GM12878 (cell line): ENCODE data around the gene LARP4. TPM values are rescaled to one million over a fixed set of nuclear protein-coding genes. Genes with fewer than 3 reads are reported as not detected.
A peak's percentile ranks its signal among the peaks of the same experiment; 100 is the strongest.

Experiments used
- BCLAF1 ChIP-seq: fragments of 450-650 bp; IDR thresholded peaks from 2 replicates; pipeline ENCODE4 v1.6.1; 2017; ENCODE audit warnings: antibody characterized with exemption, mild to moderate bottlenecking, moderate library complexity
- BHLHE40 ChIP-seq, 2 experiments: fragments of 450-650 bp in 1 of 2; IDR thresholded peaks; 2 replicates each; pipeline ENCODE4 v1.6.1; 2011 to 2017; ENCODE audit warnings: low read depth in 2 of 2, borderline replicate concordance in 1 of 2, improper control_type of control experiment in 1 of 2, low read length in 1 of 2, mild to moderate bottlenecking in 1 of 2
- CEBPB ChIP-seq, 2 experiments: fragments of 150-350 bp in 1 of 2; IDR thresholded peaks; 2 replicates each; pipeline ENCODE4 v1.6.1; 2012 to 2014; ENCODE audit warnings: low read depth in 2 of 2, low read length in 2 of 2, borderline replicate concordance in 1 of 2, inconsistent platforms in 1 of 2
- E2F8 ChIP-seq: fragments of 450-650 bp; IDR thresholded peaks from 2 replicates; pipeline ENCODE4 v1.6.1; 2018; ENCODE audit warnings: mild to moderate bottlenecking, low read depth, moderate library complexity; ENCODE audit not compliant: partially characterized antibody
- IRF3 ChIP-seq: fragments of 450-650 bp; IDR thresholded peaks from 2 replicates; pipeline ENCODE4 v1.6.1; 2014; ENCODE audit warnings: mild to moderate bottlenecking
- IRF5 ChIP-seq: fragments of 450-650 bp; IDR thresholded peaks from 2 replicates; pipeline ENCODE4 v1.6.1; 2017; ENCODE audit warnings: borderline replicate concordance
- MAX ChIP-seq: IDR thresholded peaks from 2 replicates; pipeline ENCODE4 v1.6.1; 2012; ENCODE audit warnings: low read depth, low read length, improper control_type of control experiment
- MYB ChIP-seq: fragments of 150-350 bp; IDR thresholded peaks from 2 replicates; pipeline ENCODE4 v1.6.1; 2014; ENCODE audit warnings: mild to moderate bottlenecking, low read depth, low read length, borderline replicate concordance
- NFIC ChIP-seq: IDR thresholded peaks from 2 replicates; pipeline ENCODE4 v1.6.1; 2012; ENCODE audit warnings: low read depth, mild to moderate bottlenecking, inconsistent platforms, low read length, moderate library complexity
- POLR2AphosphoS5 ChIP-seq: IDR thresholded peaks from 2 replicates; pipeline ENCODE4 v1.6.1; 2011; ENCODE audit warnings: mild to moderate bottlenecking, low read length, inconsistent platforms
- RBBP5 ChIP-seq: fragments of 200-600 bp; sonication (generic); conservative IDR thresholded peaks from 2 replicates; pipeline ENCODE4 v1.6.1; 2016
- SMAD1 ChIP-seq: fragments of 450-650 bp; IDR thresholded peaks from 2 replicates; pipeline ENCODE4 v1.6.1; 2018; ENCODE audit warnings: mild to moderate bottlenecking, low read depth; ENCODE audit not compliant: partially characterized antibody
- SUZ12 ChIP-seq: fragments of 200-600 bp; sonication (generic); IDR thresholded peaks from one replicate; pipeline ENCODE4 v1.6.1; 2018; ENCODE audit warnings: antibody characterized with exemption, mild to moderate bottlenecking; ENCODE audit not compliant: unreplicated experiment
- ZBED1 ChIP-seq: IDR thresholded peaks from 2 replicates; pipeline ENCODE4 v1.6.1; 2016; ENCODE audit warnings: borderline replicate concordance
- polyA plus RNA-seq, 11 experiments: library from polyadenylated mRNA; depleted of rRNA in 4 of 11; unstranded in 6 of 11; stranded (reverse) in 5 of 11; fragments of >200 nt; fragmentation: Nextera tagmentation in 4 of 11; fragmentation: Illumina TruSeq in 1 of 11; extraction: Ambion mirVana in 4 of 11; extraction: Trizol in 1 of 11; gene quantifications; 1 replicate in 1 of 11; 2 replicates in 10 of 11; pipeline versions ENCODE4 v1.2.1 to v1.2.3, GENCODE V29; 2011 to 2016; ENCODE audit warnings: inconsistent platforms in 2 of 11, missing spikeins in 2 of 11, low read depth in 1 of 11
- total RNA-seq, 4 experiments: library from RNA; depleted of rRNA in 3 of 4; stranded (reverse); fragments of >200 nt in 3 of 4; fragmentation: Illumina TruSeq in 1 of 4; extraction: Trizol in 1 of 4; gene quantifications; 2 replicates each; pipeline versions ENCODE4 v1.2.1 to v1.2.3, GENCODE V29; 2013 to 2021

LARP4 gene
- total and polyA plus RNA-seq, 10 of the 15 experiments (the other 5 are each of a cell fraction or from before 2014, with no cell fraction given) = 24.1 to 72.6 (median 35.6) TPM

GRCh38 chr12:50505675-50506530, 105.2 kb downstream of the LARP4 start (continued):
- no peak for TF ChIP-seq BCLAF1
- TF ChIP-seq IRF3 = no peak
- TF ChIP-seq MAX = peak; percentile 19; the same call in 1 of the 2 replicates
- TF ChIP-seq RBBP5 = no peak
- no peak for TF ChIP-seq CEBPB (IDR thresholded peaks at IDR 0.05; ENCODE audit: borderline replicate concordance in 1 of 2, low read depth in 2 of 2, low read length in 2 of 2)
- no peak for TF ChIP-seq SMAD1
- no peak for TF ChIP-seq IRF5
- TF ChIP-seq MYB = no peak
- no peak for TF ChIP-seq POLR2AphosphoS5
- 0 out of 2 replicates have a peak, but pooled peaks have one; percentile 14 for TF ChIP-seq NFIC
- no peak for TF ChIP-seq BHLHE40 (IDR thresholded peaks at IDR 0.05; ENCODE audit: borderline replicate concordance in 1 of 2, low read depth in 2 of 2, low read length in 1 of 2)
- TF ChIP-seq ZBED1 = no peak
- no peak for TF ChIP-seq E2F8
- no peak for TF ChIP-seq SUZ12
